Measurements from ENCODE around the gene PPP4C.

Gene PPP4C

DNA sequence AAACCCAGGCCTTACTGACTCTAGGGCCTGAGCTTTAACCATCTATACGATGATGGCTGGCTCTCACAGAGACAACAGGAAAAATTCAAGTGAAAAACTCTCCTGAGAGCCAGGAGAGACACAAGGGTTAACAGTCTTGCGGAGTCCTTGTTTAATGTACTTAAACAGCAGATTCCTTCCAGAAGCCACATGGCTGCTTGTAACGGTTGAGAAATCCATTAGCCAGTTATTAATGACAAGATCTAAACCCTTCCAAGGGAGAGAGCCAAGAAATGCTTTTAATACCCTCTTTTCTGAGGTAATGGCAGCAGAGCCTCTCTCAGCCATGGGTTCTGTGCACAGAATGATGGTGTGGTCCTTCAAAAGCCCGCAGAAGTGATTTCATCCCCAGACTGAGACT, 15.4 kb upstream of the PPP4C start:
- DNase-seq = no peak

DNA sequence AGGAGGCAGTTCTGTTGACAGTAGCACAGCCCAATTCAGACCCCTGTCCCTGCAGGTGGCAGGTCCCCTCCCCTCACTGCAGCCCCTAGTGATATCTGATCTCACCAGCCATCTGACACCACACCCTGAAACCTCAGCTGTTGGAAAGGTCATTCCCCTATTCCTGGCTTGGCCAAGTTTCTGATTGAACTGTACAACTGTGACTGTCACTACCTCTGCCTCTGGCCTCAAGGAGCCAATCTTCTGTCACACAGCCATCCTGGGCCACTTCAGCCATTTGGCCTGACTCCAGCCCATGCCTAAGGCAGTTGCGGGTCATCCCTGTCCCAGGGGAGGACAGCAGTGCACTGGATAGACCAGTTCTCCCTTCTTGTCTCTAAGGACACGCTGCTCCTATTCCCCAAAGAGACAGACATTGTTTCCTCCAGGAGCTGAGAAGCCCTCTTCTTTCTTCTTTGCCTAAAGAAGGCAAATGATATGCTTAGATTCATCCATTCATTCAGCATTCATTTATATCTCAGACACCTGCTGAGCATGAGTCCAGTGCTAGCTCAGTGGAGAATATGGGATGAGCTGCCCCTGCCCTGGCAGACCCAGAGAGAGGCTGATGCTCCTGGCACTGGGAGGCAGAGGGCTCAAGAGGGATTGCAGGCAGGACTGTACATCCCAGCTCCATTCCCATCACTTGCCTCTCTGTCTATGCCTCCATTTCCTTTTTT, 14.8 kb upstream of the PPP4C start:
- DNase-seq = no peak

DNA sequence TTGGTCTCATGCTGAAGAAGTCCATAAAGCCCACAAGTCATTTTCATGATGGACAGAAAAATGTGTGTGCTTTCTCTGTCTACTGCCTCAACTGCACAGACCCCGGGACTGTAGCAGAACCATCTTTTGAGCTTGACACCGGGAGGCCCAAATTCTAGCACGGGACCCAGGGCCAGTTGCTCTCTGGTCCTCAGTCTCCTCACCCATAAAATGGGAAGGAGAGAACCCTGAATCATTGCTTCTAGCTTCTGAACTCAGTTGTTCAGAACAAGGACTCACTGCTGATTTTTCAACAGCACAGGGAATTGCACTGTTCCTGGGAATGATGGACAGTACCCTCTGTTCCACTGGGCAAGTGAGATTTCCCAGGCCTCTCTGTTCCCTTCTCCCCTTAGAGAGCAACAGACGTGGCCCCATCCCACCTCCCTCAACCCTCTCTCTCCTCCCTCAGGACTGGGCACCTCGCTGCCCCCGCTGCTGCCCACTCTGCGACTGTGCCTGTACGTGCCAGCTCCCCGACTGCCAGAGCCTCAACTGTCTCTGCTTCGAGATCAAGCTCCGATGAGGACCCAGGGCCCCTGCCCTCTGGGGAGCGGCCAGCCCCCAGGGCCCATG, 12.4 kb upstream of the PPP4C start:
- no peak for DNase-seq

DNA sequence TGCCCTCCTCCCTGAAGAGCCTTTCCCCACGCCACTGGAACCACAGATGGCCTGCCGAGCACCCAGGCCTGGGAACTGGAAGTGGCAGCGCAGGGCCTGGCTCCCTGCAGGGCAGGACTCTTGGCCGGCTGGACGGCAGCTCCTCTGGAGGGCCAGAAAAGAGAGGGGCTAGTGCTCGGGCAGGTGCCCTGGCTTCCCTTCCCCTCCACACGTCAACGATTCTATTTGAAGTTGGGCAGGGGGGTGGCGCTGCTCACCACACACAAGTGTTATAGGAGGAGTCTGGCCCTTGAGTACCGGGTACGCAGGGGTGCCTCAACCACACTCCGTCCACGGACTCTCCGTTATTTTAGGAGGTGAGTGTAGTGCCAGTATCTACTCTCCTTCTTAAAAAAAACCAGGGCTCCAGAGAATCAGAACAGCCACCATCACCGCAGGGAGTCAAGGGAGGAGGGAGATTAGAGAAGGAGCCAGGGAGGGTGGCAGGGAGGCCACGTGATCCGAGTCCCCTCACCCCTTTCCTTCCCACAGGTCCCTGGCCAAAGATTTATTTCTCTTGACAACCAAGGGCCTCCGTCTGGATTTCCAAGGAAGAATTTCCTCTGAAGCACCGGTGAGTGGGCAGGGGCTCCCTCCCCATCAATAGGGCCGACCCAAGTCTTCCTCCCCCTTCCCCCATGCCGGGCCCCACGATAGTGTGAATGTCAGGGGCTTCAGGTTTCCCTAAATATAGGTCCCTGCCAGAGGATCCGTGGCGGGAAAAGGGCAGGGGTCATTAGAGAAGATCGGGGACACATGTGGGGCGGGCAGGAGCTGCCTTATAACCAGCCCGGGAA, 11.7 kb upstream of the PPP4C start:
- DNase-seq = peak; percentile 77

DNA sequence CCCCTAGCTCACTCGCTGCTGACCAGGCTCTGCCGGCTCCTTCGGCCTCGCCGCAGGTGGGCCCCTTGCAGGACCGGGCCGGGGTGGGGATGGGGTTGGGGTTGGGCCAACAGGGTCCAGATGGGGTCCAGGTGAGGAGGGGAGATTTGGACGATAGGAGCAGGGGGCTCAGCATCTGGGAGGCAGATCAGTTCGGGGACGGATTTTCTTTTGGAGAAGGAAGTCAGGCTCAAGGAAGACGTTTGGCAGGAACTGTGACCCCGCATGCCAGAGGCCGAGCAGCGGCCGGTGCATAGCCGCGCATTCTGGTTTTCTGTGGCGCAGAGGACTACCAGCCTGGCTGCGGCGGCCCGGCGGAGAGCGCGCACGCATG, 11.1 kb upstream of the PPP4C start:
- no peak for DNase-seq

DNA sequence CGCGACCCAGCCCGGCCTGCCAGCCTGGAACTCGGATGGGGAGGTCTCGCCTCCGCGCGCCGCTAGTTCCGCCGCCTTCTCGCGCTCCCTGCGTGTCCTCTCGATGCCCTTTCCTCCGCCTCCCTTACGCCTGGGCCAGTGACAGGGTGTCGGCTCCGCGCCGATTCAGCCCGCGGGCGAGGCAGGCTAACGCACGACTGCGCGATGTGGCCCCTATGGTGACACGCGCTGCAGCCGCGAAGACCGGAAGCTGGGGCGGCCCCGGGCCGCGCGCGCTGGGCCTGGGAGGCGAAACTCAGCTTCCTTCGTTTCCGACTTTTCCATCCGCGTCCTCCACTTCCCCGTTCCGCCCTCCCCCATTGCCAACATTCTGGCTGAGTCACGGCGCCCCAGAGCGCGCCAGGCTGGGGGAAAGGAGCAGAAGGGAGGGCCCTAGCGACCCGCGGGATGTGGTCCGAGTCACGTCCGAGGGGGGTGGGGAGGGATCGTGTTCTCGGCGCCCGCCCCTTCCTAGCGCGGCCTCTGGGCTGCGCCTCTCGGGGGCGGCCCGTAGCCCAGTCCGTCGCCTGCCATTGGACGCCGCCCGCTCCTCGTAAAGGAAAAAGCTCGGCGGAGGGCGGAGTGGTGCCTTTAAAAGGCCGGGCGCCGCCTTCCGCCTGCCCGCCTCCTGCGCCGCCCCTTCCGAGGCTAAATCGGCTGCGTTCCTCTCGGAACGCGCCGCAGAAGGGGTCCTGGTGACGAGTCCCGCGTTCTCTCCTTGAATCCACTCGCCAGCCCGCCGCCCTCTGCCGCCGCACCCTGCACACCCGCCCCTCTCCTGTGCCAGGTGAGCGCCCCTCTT, 10.5 kb upstream of the PPP4C start, which contains the start of gene ALDOA:
Gene ALDOA, plus strand, starts transcription at position 659 of the 841 bp plus-strand sequence. CDS start 1,138 bp downstream, outside the sequence.
- DNase-seq = peak; percentile 92

DNA sequence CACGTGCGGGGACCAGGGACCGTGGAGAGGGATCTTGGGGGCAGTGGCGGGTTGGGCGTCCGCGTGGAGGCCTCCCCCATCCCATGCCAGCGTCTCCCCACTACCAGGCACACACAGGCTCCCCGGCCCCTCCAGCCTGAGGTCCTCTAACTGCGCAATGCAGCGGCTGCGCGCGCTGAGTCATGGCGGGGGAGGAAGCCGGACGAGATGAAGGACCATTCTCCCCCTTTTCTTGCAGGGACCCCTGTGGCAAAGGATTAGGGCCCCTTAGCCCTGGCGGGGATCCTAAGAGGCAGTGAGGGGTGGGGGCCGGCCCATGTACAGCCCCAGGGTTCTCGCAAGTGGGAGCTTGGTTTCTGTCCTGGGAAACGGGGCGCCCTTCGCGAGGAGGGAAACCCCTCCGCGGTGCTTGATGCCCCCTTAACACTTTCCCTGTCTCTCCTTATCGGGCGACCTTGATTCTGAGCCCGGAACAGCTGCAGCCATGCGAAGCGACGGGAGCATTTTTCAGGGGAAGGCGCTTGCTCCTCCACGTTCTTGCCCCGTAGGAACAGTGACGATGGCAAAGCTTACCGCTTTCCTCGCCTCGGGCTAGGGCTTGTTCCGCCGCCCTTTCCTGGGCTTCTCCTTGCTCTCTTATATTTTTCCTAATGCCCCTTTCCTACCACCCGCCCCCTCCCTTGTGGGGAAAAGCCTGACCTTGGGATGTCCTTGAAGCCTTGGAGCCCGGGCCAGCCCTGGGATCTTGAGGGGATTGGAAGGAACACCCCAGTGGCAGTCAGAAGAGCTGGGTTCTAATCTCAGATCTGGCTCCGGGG, 9.6 kb upstream of the PPP4C start:
- peak; percentile 40 for DNase-seq

DNA sequence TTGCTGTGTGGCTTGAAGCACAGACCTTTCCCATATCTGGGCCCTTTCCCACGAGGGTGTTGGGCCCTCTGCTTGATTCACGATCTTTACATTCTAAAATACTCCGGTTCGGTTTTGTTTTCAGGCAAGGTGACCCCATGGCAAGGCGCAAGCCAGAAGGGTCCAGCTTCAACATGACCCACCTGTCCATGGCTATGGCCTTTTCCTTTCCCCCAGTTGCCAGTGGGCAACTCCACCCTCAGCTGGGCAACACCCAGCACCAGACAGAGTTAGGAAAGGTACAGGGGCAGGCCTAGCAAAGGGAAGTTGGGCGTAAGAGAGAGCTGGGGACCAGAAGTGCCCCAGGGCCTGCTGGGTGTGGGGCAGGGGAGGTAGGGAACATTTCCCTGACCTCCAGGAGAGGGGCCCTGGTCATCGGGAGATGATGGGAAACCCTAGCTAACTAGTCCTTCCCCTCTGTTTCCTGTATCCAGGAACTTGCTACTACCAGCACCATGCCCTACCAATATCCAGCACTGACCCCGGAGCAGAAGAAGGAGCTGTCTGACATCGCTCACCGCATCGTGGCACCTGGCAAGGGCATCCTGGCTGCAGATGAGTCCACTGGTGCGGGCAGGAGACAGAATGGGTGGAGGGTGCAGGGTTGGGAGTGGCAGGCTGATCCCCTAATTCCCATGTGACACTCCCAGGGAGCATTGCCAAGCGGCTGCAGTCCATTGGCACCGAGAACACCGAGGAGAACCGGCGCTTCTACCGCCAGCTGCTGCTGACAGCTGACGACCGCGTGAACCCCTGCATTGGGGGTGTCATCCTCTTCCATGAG, 8.8 kb upstream of the PPP4C start:
- DNase-seq = no peak

DNA sequence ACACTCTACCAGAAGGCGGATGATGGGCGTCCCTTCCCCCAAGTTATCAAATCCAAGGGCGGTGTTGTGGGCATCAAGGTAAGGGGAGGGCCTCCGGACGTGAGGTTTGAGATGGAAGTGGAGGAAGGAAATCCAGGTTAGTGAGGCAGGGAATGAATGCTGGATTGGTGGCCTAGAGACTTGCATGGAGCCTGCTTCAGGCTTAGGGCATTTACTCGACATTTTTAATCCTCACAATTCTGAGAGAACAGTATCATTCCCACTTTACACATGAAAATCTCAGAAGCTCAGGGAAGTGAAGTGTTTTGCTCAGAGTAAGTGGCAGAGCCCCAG, 8.2 kb upstream of the PPP4C start:
- no peak for DNase-seq

DNA sequence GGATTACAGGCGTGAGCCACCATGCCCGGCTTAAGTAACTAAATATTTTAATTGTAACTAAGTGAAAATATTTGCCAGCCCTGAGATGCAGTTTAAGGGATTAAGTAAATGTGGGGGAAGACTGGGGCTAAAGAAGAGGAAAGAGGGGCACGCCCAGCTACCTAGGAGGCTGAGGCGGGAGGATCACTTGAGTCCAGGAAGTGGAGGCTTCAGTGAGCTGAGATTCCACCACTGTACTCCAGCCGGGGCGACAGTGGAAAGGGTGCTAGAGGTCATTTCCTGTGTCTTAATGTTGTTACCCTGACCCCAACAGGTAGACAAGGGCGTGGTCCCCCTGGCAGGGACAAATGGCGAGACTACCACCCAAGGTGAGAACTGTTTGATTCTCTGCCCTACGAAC, 7.5 kb upstream of the PPP4C start:
- DNase-seq = no peak

DNA sequence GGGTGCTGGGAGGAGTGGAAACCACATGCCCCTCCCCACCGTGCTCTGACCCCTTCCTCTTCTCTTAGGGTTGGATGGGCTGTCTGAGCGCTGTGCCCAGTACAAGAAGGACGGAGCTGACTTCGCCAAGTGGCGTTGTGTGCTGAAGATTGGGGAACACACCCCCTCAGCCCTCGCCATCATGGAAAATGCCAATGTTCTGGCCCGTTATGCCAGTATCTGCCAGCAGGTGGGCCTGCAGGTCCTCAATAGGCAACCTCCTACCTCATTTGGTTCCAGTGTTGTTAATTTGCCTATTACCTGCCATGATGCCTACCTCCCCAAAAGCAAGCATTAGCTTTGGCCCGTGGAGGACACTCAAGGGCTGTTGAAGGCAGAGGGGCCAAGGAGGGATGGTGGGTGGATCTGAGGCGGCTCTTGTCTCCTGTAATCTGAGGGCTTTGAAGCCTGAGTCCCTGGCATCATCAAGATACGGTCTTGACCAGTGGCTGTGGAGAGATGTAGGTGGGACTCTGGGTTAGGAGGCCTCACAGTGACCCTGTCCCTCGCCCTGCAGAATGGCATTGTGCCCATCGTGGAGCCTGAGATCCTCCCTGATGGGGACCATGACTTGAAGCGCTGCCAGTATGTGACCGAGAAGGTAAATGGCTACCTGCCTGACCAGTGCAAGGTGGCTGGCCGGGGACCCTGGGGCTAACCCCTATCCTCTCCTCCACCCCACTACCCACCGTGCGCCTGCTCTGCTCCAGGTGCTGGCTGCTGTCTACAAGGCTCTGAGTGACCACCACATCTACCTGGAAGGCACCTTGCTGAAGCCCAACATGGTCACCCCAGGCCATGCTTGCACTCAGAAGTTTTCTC, 6.8 kb upstream of the PPP4C start:
- no peak for DNase-seq

DNA sequence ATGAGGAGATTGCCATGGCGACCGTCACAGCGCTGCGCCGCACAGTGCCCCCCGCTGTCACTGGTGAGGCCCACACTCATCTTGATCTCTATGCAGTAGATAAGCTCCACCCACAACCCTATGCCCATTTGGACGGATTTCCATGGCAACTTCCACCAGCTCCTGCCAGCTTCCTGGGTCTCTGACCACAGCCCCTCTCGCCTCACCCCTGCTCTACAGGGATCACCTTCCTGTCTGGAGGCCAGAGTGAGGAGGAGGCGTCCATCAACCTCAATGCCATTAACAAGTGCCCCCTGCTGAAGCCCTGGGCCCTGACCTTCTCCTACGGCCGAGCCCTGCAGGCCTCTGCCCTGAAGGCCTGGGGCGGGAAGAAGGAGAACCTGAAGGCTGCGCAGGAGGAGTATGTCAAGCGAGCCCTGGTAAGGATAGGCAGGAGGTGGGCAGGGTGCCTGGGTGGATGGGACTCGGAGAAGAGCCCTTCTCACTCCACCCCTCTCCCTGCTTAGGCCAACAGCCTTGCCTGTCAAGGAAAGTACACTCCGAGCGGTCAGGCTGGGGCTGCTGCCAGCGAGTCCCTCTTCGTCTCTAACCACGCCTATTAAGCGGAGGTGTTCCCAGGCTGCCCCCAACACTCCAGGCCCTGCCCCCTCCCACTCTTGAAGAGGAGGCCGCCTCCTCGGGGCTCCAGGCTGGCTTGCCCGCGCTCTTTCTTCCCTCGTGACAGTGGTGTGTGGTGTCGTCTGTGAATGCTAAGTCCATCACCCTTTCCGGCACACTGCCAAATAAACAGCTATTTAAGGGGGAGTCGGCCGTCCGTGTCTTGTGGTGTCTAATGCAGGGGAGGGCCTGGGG, 6.0 kb upstream of the PPP4C start:
- DNase-seq = no peak

DNA sequence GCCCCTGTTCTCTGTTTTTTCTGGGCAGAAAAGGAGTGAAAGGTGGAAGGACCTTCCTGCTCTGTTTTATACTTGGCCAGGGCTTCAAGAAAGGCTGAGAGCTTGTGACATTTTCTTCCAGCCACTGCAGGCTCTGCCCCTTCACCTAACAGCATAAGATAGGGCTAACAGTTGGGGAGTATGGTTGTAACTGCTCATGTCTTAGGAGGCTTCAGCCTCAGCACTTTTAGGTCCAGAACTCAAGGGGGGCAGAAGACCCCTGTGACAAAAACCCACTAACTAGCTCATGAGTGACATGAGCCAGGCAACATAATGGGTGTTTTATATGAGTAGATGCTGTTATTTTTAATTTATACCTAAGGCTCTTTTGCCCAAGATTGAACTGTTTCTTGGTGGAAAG, 5.3 kb upstream of the PPP4C start:
- DNase-seq = no peak

DNA sequence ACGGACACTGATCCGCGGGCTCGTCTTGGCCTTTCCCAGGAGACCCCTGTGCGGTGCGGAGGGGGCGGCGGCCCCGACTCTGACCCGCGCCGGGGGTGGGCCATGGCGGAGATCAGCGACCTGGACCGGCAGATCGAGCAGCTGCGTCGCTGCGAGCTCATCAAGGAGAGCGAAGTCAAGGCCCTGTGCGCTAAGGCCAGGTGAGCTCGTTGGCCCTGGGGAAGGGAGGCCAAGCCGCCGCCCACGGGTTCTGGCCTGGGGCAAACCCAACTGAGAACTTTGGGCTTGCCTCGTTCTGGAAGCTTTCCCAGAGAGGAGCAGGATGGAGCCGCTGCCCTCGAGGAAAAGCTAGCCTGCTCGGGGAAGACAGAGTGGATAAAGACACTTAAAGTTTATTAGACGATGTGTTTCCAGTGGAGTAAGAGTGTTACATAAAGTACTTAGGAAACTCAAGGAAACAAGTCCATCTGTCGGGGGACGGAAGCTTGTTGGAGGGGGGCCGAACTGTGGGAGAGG, 540 bp downstream of the PPP4C start:
- no peak for DNase-seq

DNA sequence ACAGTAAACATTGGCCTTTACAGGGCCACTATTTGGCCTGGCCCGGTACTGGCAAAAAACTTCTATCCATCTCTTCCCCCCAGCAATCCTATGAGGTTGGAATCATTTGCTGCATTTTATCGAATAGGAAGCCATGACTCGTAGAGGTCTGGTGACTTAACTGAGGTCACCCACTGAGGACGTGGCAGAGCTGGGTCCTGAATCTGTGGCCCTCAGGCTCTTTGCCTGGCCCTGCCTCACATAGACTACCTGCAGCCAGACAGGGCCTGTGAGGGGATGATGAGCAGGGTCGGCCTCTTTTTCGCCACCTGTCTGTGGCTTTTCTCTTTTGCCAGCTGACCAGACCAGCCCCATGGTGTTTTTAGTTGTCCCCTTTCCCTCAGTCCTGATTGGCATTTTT, 1.9 kb downstream of the PPP4C start:
- DNase-seq = no peak

DNA sequence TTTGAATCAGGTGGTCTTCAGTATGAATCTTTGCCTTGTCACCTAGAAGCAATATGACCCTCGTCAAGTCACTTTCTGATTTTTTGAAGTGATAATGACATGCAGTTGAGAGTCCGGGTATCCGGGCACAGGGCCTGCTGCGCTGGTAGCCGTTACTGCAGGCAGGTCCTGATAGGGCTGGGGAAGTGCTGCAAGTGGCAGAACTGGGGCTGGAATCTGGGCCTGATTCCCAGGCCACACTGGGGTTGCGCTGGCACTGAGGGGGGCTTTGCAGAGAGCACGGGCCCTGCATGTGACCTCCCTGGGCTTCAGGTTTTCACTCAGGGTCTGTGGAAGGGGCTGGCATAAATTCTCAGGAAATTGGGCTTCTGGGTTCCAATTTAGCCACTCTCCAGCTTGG, 3.0 kb downstream of the PPP4C start:
- DNase-seq = no peak

DNA sequence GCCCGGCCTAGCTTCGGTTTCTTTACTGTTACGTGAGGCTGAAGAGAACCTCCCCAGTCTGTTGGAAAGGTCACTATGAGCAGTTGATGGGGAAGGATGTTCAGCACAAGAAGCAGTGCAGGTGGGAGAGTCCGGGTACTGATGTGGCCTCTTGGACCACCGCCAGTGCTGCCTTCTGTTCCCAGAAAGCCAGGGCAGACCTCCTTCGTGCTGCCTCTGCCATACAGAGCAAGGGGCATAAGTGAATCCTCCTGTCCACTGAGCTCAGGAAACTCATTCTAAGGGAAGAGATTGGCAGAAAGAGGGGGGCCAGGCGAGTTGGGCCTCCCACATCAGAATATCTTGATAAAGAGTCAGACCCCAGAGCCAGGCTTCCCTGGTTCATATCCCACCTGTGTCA, 3.7 kb downstream of the PPP4C start:
- DNase-seq = no peak

DNA sequence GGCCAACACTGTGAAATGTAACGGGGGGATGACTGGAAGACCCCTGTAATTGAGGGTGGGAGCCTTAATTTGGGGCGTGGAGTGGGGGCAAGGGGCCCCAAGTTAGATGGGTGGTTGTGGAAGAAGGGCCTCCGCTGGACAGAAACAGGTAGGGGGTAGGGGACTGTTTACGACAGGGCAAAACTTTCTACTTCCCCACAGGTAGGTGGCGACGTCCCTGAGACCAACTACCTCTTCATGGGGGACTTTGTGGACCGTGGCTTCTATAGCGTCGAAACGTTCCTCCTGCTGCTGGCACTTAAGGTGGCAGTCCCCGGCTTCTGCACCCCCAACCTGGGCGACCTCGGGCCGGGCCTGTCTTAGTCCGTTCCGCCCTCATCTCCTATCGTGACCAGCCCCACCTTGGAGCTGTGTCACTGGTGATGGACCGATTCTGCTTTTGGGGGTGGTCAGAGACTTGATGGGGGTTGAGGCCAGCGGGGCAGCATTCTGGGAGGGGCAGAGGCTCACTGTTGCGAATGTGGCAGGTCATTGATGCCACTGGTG, 6.8 kb downstream of the PPP4C start:
- no peak for DNase-seq
